Spleen (tissue), 7 donors: ENCODE measurements around the gene KCNAB2.

Experiments
- CTCF ChIP-seq, 11 experiments: fragments of 200-600 bp in 7 of 11; fragments of 450-650 bp in 4 of 11; sonication (generic) in 4 of 11; IDR thresholded peaks in 8 of 11; conservative IDR thresholded peaks in 3 of 11; 1 replicate in 7 of 11; 2 replicates in 4 of 11; pipeline versions ENCODE4 v1.4.0 to v1.8.0; 2016 to 2021; ENCODE audit warnings: antibody characterized with exemption in 11 of 11, inconsistent platforms in 4 of 11, mild to moderate bottlenecking in 1 of 11
- POLR2A ChIP-seq, 3 donors: fragments of 450-650 bp; IDR thresholded peaks; one replicate each; pipeline ENCODE4 v1.5.1; 2017; ENCODE audit warnings: antibody characterized with exemption in 3 of 3, mild to moderate bottlenecking in 1 of 3
- POLR2AphosphoS5 ChIP-seq, 3 donors: sonication (generic); formaldehyde crosslinking; IDR thresholded peaks; one replicate each; pipeline ENCODE4 v1.5.1; 2017; ENCODE audit warnings: antibody characterized with exemption in 3 of 3
- donor health status: DM: no; HTN: no; CAD: no; lungs with moderate emphysema.
- donor health status: DM: no; HTN: no; CAD: no.
- donor health status: DM: no; HTN: no; CAD: no.

GRCh38 chr1:6053206-6053546 lies 7.5 kb downstream of the KCNAB2 start:
- peak in 1 of 11 experiments; percentile 11 for TF ChIP-seq CTCF (IDR thresholded peaks at IDR 0.05 in 8 of 11, conservative IDR thresholded peaks at IDR 0.05 in 3 of 11)
- TF ChIP-seq POLR2AphosphoS5 (IDR thresholded peaks at IDR 0.05) = no peak
- TF ChIP-seq POLR2A (IDR thresholded peaks at IDR 0.05) = no peak
